Ectodermal cell (in vitro differentiated cells): ENCODE data around the gene AIFM3.
A peak's percentile ranks its signal among the peaks of the same experiment; 100 is the strongest.
"Not testable (repeated sequence)": the region's sequence is repeated elsewhere in the genome, so short reads cannot be mapped to it uniquely, and the experiment has no call there.

ENCODE experiments used
- H3K27ac ChIP-seq: 2 replicates; pipeline ENCODE4 v1.7.0; 2013; ENCODE audit warnings: mild to moderate bottlenecking, low read depth, low read length; ENCODE audit not compliant: insufficient read depth, poor library complexity, severe bottlenecking
- H3K27me3 ChIP-seq: 2 replicates; pipeline ENCODE4 v1.7.0; 2013; ENCODE audit warnings: mild to moderate bottlenecking, low read length; ENCODE audit not compliant: insufficient read depth, control insufficient read depth, poor library complexity, severe bottlenecking
- H3K36me3 ChIP-seq: one replicate; pipeline ENCODE4 v1.7.0; 2013; ENCODE audit warnings: low read length; ENCODE audit not compliant: control insufficient read depth, insufficient read depth
- H3K4me1 ChIP-seq: one replicate; pipeline ENCODE4 v1.7.0; 2013; ENCODE audit warnings: low read length; ENCODE audit not compliant: control insufficient read depth, insufficient read depth
- H3K4me3 ChIP-seq: 2 replicates; pipeline ENCODE4 v1.7.0; 2013; ENCODE audit warnings: low read depth, low read length, control low read depth; ENCODE audit not compliant: insufficient read depth
- H3K9me3 ChIP-seq: 2 replicates; pipeline ENCODE4 v1.7.0; 2013; ENCODE audit warnings: mild to moderate bottlenecking, low read length, moderate library complexity; ENCODE audit not compliant: control insufficient read depth
- WGBS, 2 experiments: methylation state at CpG; one replicate each; pipeline ENCODE4 v1.1.7; 2013; ENCODE audit warnings: missing lambda C conversion rate in 2 of 2; 5-methylcytosine and 5-hydroxymethylcytosine counted together

The AIFM3 gene

DNA sequence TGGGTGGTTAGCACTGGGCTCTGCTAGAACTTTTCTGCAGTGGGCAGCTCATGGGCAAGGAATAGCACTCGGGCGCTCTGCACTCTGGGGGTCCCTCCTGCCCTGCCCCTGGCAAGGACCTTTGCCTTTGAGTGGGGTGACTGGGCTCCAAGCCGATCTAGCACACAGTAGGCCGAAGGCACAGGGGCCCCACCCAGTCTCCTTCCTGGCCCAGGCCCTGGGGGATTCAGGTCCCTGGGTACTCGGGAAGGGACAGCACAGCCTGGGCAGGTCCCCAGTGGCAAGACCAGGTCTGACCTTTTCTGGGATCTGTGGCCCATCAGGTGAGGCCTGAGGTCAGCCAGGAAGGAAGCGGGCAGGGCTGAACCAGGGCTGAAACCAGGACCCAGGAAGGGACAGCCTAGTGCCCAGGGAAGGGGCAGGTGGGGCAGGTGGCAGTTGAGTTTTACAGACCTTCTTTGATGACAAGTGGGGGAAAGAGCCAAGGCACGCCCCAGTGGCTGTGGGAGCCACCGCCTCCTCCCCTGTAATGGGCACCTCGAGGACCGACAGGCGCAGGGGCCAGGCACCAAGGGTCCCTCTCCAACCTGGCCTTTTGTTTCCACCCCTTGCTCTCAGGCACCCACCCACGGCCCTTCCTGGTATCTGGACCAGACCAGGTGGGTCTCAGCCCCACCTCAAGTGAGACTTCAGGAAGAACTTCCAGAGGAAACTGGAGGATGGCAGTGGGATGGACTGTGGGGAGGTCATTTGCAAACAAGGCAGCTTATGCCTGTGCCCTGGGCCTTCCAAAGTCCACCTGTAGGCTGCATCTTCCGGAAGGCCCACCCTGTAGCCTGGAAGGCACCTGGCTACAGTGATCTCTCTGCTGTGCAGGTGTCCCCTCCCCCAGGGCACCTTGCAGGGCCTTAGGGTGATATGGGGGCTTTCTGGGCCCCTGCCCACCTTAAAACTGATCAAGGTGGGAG, 883 bp upstream of the AIFM3 start:
- no peak overlapping the region for H3K27ac ChIP-seq
- peaks cover 38% of the 10 kb centered on the region for H3K4me1 ChIP-seq
- no peak overlapping the region for H3K4me3 ChIP-seq
- WGBS, 2 experiments = 85 to 88% methylated on average over 13 of the region's 13 CpGs
- no peaks in the 10 kb centered on the region for H3K9me3 ChIP-seq
- no peaks in the 10 kb centered on the region for H3K36me3 ChIP-seq
- H3K27me3 ChIP-seq = peaks cover 34% of the 10 kb centered on the region

DNA sequence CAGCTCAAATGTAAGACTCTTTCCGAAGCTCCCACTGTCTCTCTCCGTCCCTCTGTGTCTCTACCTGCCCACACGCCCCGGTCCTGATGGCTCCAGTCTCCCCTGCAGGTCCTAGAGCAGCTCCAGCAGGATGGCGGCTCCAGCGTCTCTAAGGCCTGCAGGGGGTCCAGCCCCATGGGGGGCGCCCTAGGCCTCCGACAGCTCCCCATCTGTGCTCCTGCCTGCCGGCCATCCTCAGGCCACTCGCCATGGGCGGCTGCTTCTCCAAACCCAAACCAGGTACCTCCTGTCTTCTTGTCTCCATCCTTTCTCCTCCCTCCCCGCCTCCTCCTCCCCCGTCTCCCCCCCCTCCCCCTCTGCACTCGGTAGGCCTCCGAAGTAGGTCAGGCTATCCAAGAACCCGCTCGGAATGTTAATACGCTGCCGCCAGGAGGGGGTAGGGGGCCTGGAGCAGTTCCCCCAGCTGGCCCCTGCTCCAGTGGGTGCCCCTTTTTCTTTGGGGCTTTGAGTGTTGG, 699 bp downstream of the AIFM3 start:
- 6 to 7% methylated on average over 15 to 18 of the region's 19 CpGs for WGBS, 2 experiments
- no peak overlapping the region for H3K4me3 ChIP-seq
- peaks cover 34% of the 10 kb centered on the region for H3K27me3 ChIP-seq
- peaks cover 53% of the 10 kb centered on the region for H3K4me1 ChIP-seq
- H3K27ac ChIP-seq = no peak overlapping the region
- no peaks in the 10 kb centered on the region for H3K36me3 ChIP-seq
- H3K9me3 ChIP-seq = no peaks in the 10 kb centered on the region

DNA sequence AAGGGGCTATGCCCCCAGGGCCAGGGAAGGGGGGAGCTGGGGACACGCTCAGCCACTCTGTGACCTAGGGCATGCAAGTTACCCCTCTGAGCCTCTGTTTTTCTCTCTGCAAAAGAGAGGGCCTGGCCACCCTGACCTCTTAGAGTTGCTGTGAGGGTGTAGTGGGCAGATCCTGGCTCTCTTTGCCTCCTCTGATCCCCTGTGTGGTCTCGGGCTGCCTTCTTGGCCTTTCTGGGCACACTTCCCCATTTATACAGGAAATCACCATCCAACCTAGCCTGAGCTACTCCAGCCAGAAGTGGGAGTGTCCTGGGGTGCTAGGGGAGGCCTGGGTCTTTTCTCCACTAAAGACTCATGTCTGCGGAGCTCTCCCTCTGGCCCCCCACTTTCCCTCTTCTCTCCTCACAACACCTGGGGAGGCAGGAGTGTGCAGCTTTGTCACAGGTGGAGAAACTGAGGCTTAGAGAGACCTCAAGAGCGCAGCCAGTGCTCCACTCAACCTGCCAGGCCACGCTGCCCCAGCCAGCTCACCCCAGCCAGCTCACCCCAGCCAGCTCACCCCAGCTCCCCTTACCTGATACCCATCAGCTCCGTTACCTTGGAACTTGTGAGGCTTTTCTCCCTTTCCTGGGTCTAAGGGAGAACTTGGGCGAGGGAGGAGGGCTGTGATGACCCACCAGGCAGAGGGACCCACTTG, 1.4 kb downstream of the AIFM3 start:
- 80 to 81% methylated on average over 7 of the region's 7 CpGs for WGBS, 2 experiments
- H3K27me3 ChIP-seq = peaks cover 31% of the 10 kb centered on the region
- H3K9me3 ChIP-seq = no peaks in the 10 kb centered on the region
- no peak overlapping the region for H3K4me3 ChIP-seq
- H3K4me1 ChIP-seq = peaks cover 60% of the 10 kb centered on the region
- H3K27ac ChIP-seq = peak overlapping the region; percentile 11
- no peaks in the 10 kb centered on the region for H3K36me3 ChIP-seq

DNA sequence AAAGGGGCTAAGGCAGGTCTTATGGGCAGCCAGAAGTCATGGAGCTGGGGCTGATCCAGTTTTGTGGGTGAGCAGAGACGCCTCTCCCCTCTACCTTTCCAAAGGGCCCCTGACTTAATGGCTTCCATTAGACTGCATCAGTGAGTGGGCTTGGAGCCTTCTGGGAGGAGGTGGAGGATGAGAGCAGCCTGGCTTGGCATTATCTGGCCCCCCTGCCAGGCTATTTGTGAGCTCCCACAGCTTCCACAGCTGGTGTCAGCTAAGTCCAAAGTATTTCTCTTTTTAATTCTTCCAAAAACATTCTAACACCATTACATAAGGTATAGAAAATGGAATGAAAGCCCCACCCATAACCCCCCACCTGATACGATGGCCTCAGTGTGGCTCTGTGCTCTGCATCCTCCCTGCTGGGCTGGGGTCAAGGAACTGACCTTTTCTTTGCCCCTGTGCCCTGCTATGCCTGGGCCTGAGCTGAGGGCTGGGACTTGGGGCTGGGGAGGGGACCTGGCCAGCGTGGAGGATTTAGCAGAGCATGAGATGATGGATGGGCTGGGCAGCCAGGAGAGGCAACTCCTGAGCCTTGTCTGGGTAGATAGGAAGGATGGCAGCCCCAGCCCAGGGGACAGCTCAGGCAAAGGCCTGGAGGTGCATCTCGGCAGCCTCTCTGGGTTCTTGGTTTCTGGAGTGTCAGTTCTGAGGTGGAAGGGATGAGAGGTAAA, 4.0 kb downstream of the AIFM3 start:
- no peak overlapping the region for H3K4me3 ChIP-seq
- H3K27me3 ChIP-seq = peaks cover 5% of the 10 kb centered on the region
- H3K36me3 ChIP-seq = no peaks in the 10 kb centered on the region
- H3K27ac ChIP-seq = peak overlapping the region; percentile 61
- H3K4me1 ChIP-seq = peaks cover 53% of the 10 kb centered on the region
- no peaks in the 10 kb centered on the region for H3K9me3 ChIP-seq
- WGBS, 2 experiments = 20 to 22% methylated on average over 4 of the region's 4 CpGs

DNA sequence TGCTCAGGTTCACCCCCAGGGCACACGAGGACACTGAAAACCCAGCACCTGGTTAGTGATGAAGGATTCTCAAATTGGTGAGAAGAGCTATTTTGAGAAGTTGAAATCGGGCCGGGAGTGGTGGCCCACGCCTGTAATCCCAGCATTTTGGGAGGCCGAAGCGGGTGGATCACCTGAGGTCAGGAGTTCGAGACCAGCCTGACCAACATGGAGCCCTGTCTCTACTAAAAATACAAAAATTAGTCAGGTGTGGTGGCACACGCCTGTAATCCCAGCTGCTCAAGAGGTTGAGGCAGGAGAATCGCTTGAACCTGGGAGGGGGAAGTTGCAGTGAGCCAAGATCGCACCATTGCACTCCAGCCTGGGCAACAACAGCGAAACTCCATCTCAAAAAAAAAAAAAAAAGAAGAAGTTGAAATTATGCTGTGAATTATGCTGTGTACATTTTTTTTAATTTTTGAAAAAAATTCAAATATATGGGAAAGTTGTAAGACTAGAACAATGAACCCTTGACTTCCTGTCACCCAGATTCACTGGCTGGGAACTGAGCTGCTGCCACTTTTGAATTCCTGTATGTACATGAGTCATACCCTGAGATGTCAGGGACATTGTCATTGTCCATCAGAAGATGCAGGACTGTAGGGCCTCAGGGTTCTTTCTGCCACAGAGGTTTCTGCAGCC, 5.1 kb downstream of the AIFM3 start:
- peaks cover 52% of the 10 kb centered on the region for H3K4me1 ChIP-seq
- not testable (repeated sequence) for H3K36me3 ChIP-seq, H3K4me3 ChIP-seq, H3K9me3 ChIP-seq, H3K27ac ChIP-seq, H3K27me3 ChIP-seq
- WGBS, 2 experiments = 88 to 94% methylated on average over 10 to 11 of the region's 11 CpGs

DNA sequence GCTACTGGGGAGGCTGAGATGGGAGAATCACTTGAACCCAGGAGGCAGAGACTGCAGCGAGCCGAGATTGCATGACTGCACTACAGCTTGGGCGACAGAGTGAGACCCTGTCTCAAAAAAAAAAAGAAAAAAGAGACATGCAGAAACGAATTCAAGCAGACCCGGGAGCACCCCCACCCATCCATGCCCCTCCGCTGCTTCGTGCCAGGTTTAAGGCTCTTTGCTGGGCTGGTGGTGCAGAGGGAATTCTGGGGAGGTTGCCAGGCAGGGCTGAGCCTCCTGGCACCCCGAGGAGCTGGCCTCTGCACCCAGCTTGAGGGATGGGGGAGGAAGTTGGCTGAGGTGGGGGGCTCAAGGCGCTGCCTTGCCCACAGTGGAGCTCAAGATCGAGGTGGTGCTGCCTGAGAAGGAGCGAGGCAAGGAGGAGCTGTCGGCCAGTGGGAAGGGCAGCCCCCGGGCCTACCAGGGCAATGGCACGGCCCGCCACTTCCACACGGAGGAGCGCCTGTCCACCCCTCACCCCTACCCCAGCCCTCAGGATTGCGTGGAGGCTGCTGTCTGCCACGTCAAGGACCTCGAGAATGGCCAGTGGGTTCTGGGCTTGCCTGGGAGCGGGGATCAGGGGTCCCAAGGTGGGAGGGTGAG, 6.0 kb downstream of the AIFM3 start:
- 79 to 85% methylated on average over 21 of the region's 21 CpGs for WGBS, 2 experiments
- no peaks in the 10 kb centered on the region for H3K27me3 ChIP-seq
- H3K36me3 ChIP-seq = no peaks in the 10 kb centered on the region
- no peak overlapping the region for H3K27ac ChIP-seq
- no peak overlapping the region for H3K4me3 ChIP-seq
- no peaks in the 10 kb centered on the region for H3K9me3 ChIP-seq
- peaks cover 45% of the 10 kb centered on the region for H3K4me1 ChIP-seq

DNA sequence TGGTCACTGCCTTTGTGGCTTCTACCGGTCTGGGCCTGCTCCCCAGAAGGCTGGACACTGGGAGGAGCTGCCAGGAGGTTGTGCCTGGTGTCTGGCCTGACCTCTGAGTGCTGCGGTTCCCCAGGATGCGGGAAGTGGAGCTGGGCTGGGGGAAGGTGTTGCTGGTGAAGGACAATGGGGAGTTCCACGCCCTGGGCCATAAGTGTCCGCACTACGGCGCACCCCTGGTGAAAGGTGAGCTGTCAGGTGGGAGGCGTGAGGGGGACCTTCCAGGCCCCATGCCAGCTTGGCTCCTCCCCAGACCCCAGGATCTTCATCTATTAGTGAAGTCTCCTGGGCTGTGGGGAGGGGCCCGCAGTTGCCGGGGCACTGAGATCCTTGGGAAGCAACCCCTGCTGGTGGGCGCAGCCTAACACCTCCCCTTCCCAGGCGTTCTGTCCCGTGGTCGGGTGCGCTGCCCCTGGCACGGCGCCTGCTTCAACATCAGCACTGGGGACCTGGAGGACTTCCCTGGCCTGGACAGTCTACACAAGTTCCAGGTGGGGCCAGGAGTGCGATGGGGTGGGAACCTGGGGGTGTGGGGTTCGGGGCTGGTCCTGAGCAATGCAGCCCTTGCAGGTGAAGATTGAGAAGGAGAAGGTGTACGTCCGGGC, 6.7 kb downstream of the AIFM3 start:
- Histone ChIP-seq H3K36me3 (peaks cover 5% of the 10 kb centered on the region), H3K9me3 (no peaks in the 10 kb centered on the region), H3K4me3 (no peak overlapping the region), H3K4me1 (peaks cover 38% of the 10 kb centered on the region), H3K27ac (no peak overlapping the region), H3K27me3 (no peaks in the 10 kb centered on the region)
- whole genome bisulfite sequencing, 2 experiments = 83 to 87% methylated on average over 21 of the region's 21 CpGs

DNA sequence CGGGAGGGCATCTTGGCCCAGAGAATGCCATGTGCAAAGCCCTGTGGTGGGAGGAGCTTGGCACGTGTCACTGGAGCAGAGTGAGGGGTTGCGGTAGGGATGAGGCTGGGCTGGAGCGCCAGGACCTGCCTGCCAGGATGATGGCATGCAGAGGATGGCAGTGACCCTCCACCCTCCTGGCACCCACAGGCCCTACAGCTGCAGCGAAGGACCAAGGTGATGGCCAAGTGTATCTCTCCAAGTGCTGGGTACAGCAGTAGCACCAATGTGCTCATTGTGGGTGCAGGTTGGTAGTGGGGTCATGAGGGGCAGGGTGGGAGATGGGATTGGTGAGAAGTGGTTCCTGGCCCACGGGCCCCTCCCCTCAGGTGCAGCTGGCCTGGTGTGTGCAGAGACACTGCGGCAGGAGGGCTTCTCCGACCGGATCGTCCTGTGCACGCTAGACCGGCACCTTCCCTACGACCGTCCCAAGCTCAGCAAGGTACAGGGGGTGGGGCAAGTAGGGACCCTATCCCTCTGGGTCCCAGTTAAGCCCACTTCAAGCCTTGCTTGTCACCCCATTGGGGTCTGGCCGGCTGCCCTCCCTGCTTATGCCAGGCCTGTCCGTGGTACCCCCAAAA, 7.4 kb downstream of the AIFM3 start:
- H3K4me1 ChIP-seq = peaks cover 35% of the 10 kb centered on the region
- peaks cover 6% of the 10 kb centered on the region for H3K36me3 ChIP-seq
- H3K27me3 ChIP-seq = no peaks in the 10 kb centered on the region
- H3K27ac ChIP-seq = no peak overlapping the region
- 91 to 94% methylated on average over 16 of the region's 16 CpGs for WGBS, 2 experiments
- no peak overlapping the region for H3K4me3 ChIP-seq
- H3K9me3 ChIP-seq = no peaks in the 10 kb centered on the region
